ENCODE measurements around the gene ECM1. TPM values are rescaled to one million over a fixed set of nuclear protein-coding genes. Genes with fewer than 3 reads are reported as not detected.

Gene ECM1
- total RNA-seq, 6 donors from 2014 or later = 2.2 to 21.1 (median 14.4) TPM

- ATAC-seq (ENCODE audit: low FRiP score in 2 of 2) = no peak
- Histone ChIP-seq H3K4me1 (peaks cover 46 to 52% (median 50%) of the 10 kb centered on the region in 4 donors), H3K36me3 (peaks cover 0 to 46% (median 17%) of the 10 kb centered on the region in 4 donors), H3K27me3 (no peaks in the 10 kb centered on the region), H3K4me3 (no peak overlapping the region), H3K27ac (no peak overlapping the region), H3K9me3 (no peaks in the 10 kb centered on the region)
- TF ChIP-seq CTCF (IDR thresholded peaks at IDR 0.05) (no peak), EP300 (IDR thresholded peaks at IDR 0.05) (no peak), POLR2A (IDR thresholded peaks at IDR 0.05) (no peak), POLR2AphosphoS5 (IDR thresholded peaks at IDR 0.05) (no peak)
- WGBS, 2 donors = 93 to 94% methylated on average over 7 to 25 of the region's 26 CpGs
- DNase-seq = peak in 1 of 2 donors; percentile 82
These were observed 49.2 kb downstream of the ECM1 start for GRCh38 chr1:150557065-150557600.

GRCh38 chr1:150557813-150558212 lies 49.9 kb downstream of the ECM1 start:
- peaks cover 46 to 52% (median 50%) of the 10 kb centered on the region in 4 donors for H3K4me1 ChIP-seq
- peaks cover 0 to 46% (median 17%) of the 10 kb centered on the region in 4 donors for H3K36me3 ChIP-seq
- no peak overlapping the region for H3K4me3 ChIP-seq
- peak overlapping the region in 2 of 4 donors; percentile 98 to 100 for H3K27ac ChIP-seq
- DNase-seq (peak in 1 of 2 donors; percentile 81), ATAC-seq (ENCODE audit: low FRiP score in 2 of 2) (no peak)
- no peaks in the 10 kb centered on the region for H3K9me3 ChIP-seq
- WGBS, 2 donors = 82 to 91% methylated on average over 5 to 15 of the region's 15 CpGs
- H3K27me3 ChIP-seq = no peaks in the 10 kb centered on the region
- no peak for TF ChIP-seq POLR2A (IDR thresholded peaks at IDR 0.05)
- TF ChIP-seq CTCF (IDR thresholded peaks at IDR 0.05) = no peak
- no peak for TF ChIP-seq EP300 (IDR thresholded peaks at IDR 0.05)
- TF ChIP-seq POLR2AphosphoS5 (IDR thresholded peaks at IDR 0.05) = no peak

GRCh38 chr1:150558303-150558704 lies 50.4 kb downstream of the ECM1 start:
- H3K27me3 ChIP-seq = no peaks in the 10 kb centered on the region
- no peaks in the 10 kb centered on the region for H3K9me3 ChIP-seq
- no peak for TF ChIP-seq POLR2AphosphoS5 (IDR thresholded peaks at IDR 0.05)
- no peak for TF ChIP-seq EP300 (IDR thresholded peaks at IDR 0.05)
- no peak for TF ChIP-seq POLR2A (IDR thresholded peaks at IDR 0.05)
- TF ChIP-seq CTCF (IDR thresholded peaks at IDR 0.05) = no peak
- peaks cover 48 to 52% (median 50%) of the 10 kb centered on the region in 4 donors for H3K4me1 ChIP-seq
- H3K36me3 ChIP-seq = peaks cover 0 to 46% (median 17%) of the 10 kb centered on the region in 4 donors
- H3K27ac ChIP-seq = peak overlapping the region; percentile 98 to 100 (median 100)
- ATAC-seq (ENCODE audit: low FRiP score in 2 of 2) (no peak), DNase-seq (peak in 1 of 2 donors; percentile 84)
- H3K4me3 ChIP-seq = peak overlapping the region in 3 of 4 donors; percentile 25 to 53 (median 36)
- 76 to 77% methylated on average over 15 of the region's 15 CpGs for WGBS, 2 donors

GRCh38 chr1:150558761-150559655 lies 51.1 kb downstream of the ECM1 start:
- peaks cover 0 to 46% (median 17%) of the 10 kb centered on the region in 4 donors for H3K36me3 ChIP-seq
- H3K9me3 ChIP-seq = no peaks in the 10 kb centered on the region
- ATAC-seq (ENCODE audit: low FRiP score in 2 of 2) = no peak
- H3K4me1 ChIP-seq = peaks cover 50 to 55% (median 52%) of the 10 kb centered on the region in 4 donors
- H3K4me3 ChIP-seq = peak overlapping the region in 3 of 4 donors; percentile 25 to 53 (median 36)
- 75 to 84% methylated on average over 3 to 28 of the region's 28 CpGs for WGBS, 2 donors
- TF ChIP-seq CTCF (IDR thresholded peaks at IDR 0.05) (no peak), POLR2A (IDR thresholded peaks at IDR 0.05) (peak in 1 of 4 donors; percentile 17), POLR2AphosphoS5 (IDR thresholded peaks at IDR 0.05) (peak; percentile 12 to 30), EP300 (IDR thresholded peaks at IDR 0.05) (no peak)
- H3K27me3 ChIP-seq = no peaks in the 10 kb centered on the region
- peak overlapping the region; percentile 98 to 100 (median 100) for H3K27ac ChIP-seq
- DNase-seq = peak; percentile 59 to 87
